Amygdala (tissue), 56 donors: Measurements from ENCODE around the gene SCNN1G.
A peak's percentile ranks its signal among the peaks of the same experiment; 100 is the strongest.
"Not testable (repeated sequence)": the region's sequence is repeated elsewhere in the genome, so short reads cannot be mapped to it uniquely, and the experiment has no call there.

Experiments
- DNase-seq, 56 donors: peaks; one replicate each; lab custom pipeline; 2025; lab: John Stamatoyannopoulos, UW

SCNN1G gene

GRCh38 chr16:23182679-23183542 is at the start of gene SCNN1G:
Gene SCNN1G, plus strand, starts transcription at chr16:23182745. Its CDS starts 3,527 bp downstream, at chr16:23186272.
- DNase-seq: peak in 1 of 56 donors; percentile 69

GRCh38 chr16:23132775-23133463 is 49.6 kb upstream of the SCNN1G start:
- DNase-seq: peak in 10 of 56 donors; percentile 13 to 49 (median 22)

GRCh38 chr16:23134274-23134673 is 48.3 kb upstream of the SCNN1G start:
- no peak for DNase-seq

- DNase-seq: no peak
These were observed 45.3 kb upstream of the SCNN1G start for GRCh38 chr16:23137256-23137655.

GRCh38 chr16:23137818-23138217 is 44.7 kb upstream of the SCNN1G start:
- no peak for DNase-seq

GRCh38 chr16:23140107-23140506 is 42.4 kb upstream of the SCNN1G start:
- DNase-seq: no peak

GRCh38 chr16:23141033-23141432 is 41.5 kb upstream of the SCNN1G start:
- DNase-seq: no peak

GRCh38 chr16:23141500-23141899 is 41.0 kb upstream of the SCNN1G start:
- DNase-seq: no peak

GRCh38 chr16:23141959-23142740 is 40.4 kb upstream of the SCNN1G start:
- no peak for DNase-seq

GRCh38 chr16:23143391-23143790 is 39.2 kb upstream of the SCNN1G start:
- no peak for DNase-seq

- DNase-seq: not testable (repeated sequence)
These were observed 38.2 kb upstream of the SCNN1G start for GRCh38 chr16:23144393-23144792.

- DNase-seq: peak in 1 of 56 donors; percentile 11
These were observed 37.4 kb upstream of the SCNN1G start for GRCh38 chr16:23145186-23145585.

GRCh38 chr16:23145608-23146007 is 36.9 kb upstream of the SCNN1G start:
- DNase-seq: no peak

GRCh38 chr16:23146877-23147601 is 35.5 kb upstream of the SCNN1G start:
- no peak for DNase-seq

- no peak for DNase-seq
These were observed 34.9 kb upstream of the SCNN1G start for GRCh38 chr16:23147666-23148065.

GRCh38 chr16:23148166-23148512 is 34.4 kb upstream of the SCNN1G start:
- DNase-seq: no peak

- peak in 29 of 56 donors; percentile 4 to 71 (median 38) for DNase-seq
These were observed 33.9 kb upstream of the SCNN1G start for GRCh38 chr16:23148513-23149266.

- DNase-seq: peak; percentile 48 to 96 (median 90)
These were observed 33.1 kb upstream of the SCNN1G start, which contains the start of gene USP31 for GRCh38 chr16:23149267-23149992. Gene USP31, minus strand, starts transcription at chr16:23149452. Its CDS starts 182 bp downstream, at chr16:23149270.

- no peak for DNase-seq
These were observed 32.6 kb upstream of the SCNN1G start for GRCh38 chr16:23149993-23150364.
